Measurements from ENCODE around the gene VMO1. TPM values are rescaled to one million over a fixed set of nuclear protein-coding genes. Genes with fewer than 3 reads are reported as not detected.
A peak's percentile ranks its signal among the peaks of the same experiment; 100 is the strongest.

Gene VMO1
- total and polyA plus RNA-seq, 2 experiments from 2014 or later = 0.93 TPM; not detected in 1

DNA sequence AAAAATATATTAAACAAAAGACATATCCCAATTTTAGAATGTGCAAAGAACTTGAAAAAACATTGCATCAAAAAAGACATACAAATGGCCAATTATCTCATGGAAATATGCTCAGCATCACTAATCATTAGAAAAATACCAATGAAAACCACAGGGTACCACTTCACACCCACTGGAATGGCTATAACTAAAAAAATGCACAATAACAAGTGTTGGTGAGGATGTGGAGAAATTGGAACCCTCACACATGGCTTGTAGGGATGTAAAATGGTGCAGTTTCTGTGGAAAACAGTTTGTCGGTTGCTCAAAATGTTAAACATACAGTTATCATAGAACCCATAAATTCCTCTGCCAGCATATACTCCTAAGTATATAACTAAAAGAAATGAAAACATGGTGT lies 9.0 kb upstream of the VMO1 start:
- peak overlapping the region; percentile 71; the same call in 1 of the 2 replicates for H3K27ac ChIP-seq
- in situ Hi-C loops (cut with MboI) = loop anchor here (10.0 kb wide), 1 partner anchor 90 kb away; no protein-coding TSS in a partner anchor

DNA sequence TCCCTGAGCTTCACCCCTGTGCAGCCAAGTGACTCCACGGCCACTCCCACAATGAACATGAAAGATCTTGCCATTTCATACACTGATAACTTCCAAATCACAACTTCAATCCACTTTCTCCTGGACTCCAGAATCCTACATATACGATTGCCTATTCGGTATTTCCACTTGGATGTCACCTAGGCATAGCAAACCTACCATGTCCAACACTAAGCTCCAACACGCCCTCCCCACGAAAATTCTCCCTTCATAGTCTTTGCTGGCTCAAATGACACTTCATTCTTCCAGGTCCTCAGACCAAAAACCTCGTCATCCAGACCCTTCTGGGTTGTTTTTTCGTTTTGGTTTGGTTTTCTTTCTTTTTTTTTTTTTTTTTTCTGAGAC lies 4.5 kb upstream of the VMO1 start:
- H3K4me1 ChIP-seq (ENCODE audit: insufficient read depth) = peaks cover 14% of the 10 kb centered on the region; the same call in 1 of the 2 replicates
- H2AFZ ChIP-seq = peak overlapping the region; percentile 83
- peak overlapping the region; percentile 84 for H3K4me2 ChIP-seq (ENCODE audit: unreplicated experiment)
- H3K79me2 ChIP-seq (ENCODE audit: insufficient read depth) = no peaks in the 10 kb centered on the region
- in situ Hi-C loops (cut with MboI) = loop anchor here (10.0 kb wide), 1 partner anchor 94 kb away; no protein-coding TSS in a partner anchor
- DNase-seq = no peak
- no peak for TF ChIP-seq EZH2phosphoT487 (IDR thresholded peaks at IDR 0.05; ENCODE audit: insufficient read depth, low read depth)
- TF ChIP-seq EZH2 (IDR thresholded peaks at IDR 0.05; ENCODE audit: insufficient read depth, poor library complexity, severe bottlenecking) = no peak
- H3F3A ChIP-seq (ENCODE audit: insufficient read depth) = peaks cover 15% of the 10 kb centered on the region
- peak overlapping the region; percentile 81 for H3K27ac ChIP-seq
- H3K27me3 ChIP-seq (replicated peaks; ENCODE audit: insufficient read depth) = no peaks in the 10 kb centered on the region
- no peaks in the 10 kb centered on the region for H4K20me1 ChIP-seq (ENCODE audit: insufficient read depth)
- H3K4me3 ChIP-seq = peak overlapping the region; percentile 88
- no peaks in the 10 kb centered on the region for H3K9me3 ChIP-seq (ENCODE audit: low read depth)
- WGBS, 2 experiments (ENCODE audit: low coverage in 1 of 2, low lambda C conversion rate in 2 of 2, missing lambda C conversion rate in 2 of 2) = 37 to 42% methylated on average over 7 of the region's 7 CpGs
- H3K36me3 ChIP-seq (ENCODE audit: low read depth) = no peaks in the 10 kb centered on the region
- peak overlapping the region; percentile 85 for H3K9ac ChIP-seq
- H3K9me2 ChIP-seq (ENCODE audit: insufficient read depth) = no peaks in the 10 kb centered on the region

More for the DNA sequence above, 9.0 kb upstream of the VMO1 start:
- TF ChIP-seq EZH2phosphoT487 (IDR thresholded peaks at IDR 0.05; ENCODE audit: insufficient read depth, low read depth) (no peak), EZH2 (IDR thresholded peaks at IDR 0.05; ENCODE audit: insufficient read depth, poor library complexity, severe bottlenecking) (no peak)
- H3K9me3 ChIP-seq (ENCODE audit: low read depth) = no peaks in the 10 kb centered on the region
- H3K36me3 ChIP-seq (ENCODE audit: low read depth) = 0 out of 2 replicates have a peak, but pooled peaks cover 6% of the 10 kb centered on the region
- no peaks in the 10 kb centered on the region for H3K4me1 ChIP-seq (ENCODE audit: insufficient read depth)
- H4K20me1 ChIP-seq (ENCODE audit: insufficient read depth) = no peaks in the 10 kb centered on the region
- DNase-seq = no peak
- no peaks in the 10 kb centered on the region for H3K27me3 ChIP-seq (replicated peaks; ENCODE audit: insufficient read depth)
- H3K4me2 ChIP-seq (ENCODE audit: unreplicated experiment) = no peak overlapping the region
- H3K79me2 ChIP-seq (ENCODE audit: insufficient read depth) = peaks cover 26% of the 10 kb centered on the region
- H3K9ac ChIP-seq = peak overlapping the region; percentile 86; the same call in 1 of the 2 replicates
- H3K4me3 ChIP-seq = no peak overlapping the region
- H3F3A ChIP-seq (ENCODE audit: insufficient read depth) = peaks cover 3% of the 10 kb centered on the region; the same call in 1 of the 2 replicates
- H2AFZ ChIP-seq = peak overlapping the region; percentile 93
- WGBS, 2 experiments (ENCODE audit: low coverage in 1 of 2, low lambda C conversion rate in 2 of 2, missing lambda C conversion rate in 2 of 2) = 100% methylated on average over 1 of the region's 1 CpG
- no peaks in the 10 kb centered on the region for H3K9me2 ChIP-seq (ENCODE audit: insufficient read depth)

DNA sequence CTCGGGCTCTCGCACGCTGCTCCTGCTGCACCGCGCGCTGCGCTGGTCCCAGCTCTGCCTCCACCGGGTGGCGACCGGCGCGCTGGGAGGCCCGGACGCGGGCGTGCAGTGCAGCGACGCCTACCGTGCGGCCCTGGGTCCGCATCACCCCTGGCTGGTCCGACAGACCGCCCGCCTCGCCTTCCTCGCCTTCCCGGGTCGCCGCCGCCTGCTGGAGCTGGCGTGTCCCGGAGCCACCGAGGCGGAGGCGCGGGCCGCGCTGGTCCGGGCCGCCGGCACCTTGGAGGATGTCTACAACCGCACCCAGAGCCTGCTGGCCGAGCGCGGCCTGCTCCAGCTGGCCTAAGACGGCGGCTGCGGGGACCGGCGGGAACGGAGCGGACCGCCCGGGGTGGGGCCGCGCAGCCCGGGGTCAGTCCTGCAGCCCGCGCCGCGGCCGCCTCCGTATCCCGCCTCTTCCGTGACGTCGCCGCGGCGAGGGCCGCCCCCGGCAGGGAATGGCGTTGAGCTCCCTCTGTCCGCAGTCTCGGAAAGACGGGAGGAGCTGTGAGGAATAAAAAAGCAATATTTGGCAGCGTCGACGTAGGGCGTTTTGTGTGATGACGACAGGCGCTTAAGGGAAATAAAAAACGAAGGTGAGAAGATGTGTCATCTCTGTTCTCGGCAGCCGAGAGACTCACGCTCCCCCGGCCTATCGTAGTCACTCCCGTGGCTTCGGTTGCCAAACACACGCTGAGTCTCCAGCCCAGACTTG lies 4.0 kb upstream of the VMO1 start:
- H3F3A ChIP-seq (ENCODE audit: insufficient read depth) = peaks cover 15% of the 10 kb centered on the region
- H3K4me3 ChIP-seq = peak overlapping the region; percentile 88
- H3K4me1 ChIP-seq (ENCODE audit: insufficient read depth) = peaks cover 19% of the 10 kb centered on the region; the same call in 1 of the 2 replicates
- in situ Hi-C loops (cut with MboI) = loop anchor here (10.0 kb wide), 1 partner anchor 95 kb away; no protein-coding TSS in a partner anchor
- no peaks in the 10 kb centered on the region for H3K79me2 ChIP-seq (ENCODE audit: insufficient read depth)
- H3K9me2 ChIP-seq (ENCODE audit: insufficient read depth) = no peaks in the 10 kb centered on the region
- no peaks in the 10 kb centered on the region for H3K36me3 ChIP-seq (ENCODE audit: low read depth)
- no peaks in the 10 kb centered on the region for H3K9me3 ChIP-seq (ENCODE audit: low read depth)
- no peaks in the 10 kb centered on the region for H4K20me1 ChIP-seq (ENCODE audit: insufficient read depth)
- peak overlapping the region; percentile 84 for H3K4me2 ChIP-seq (ENCODE audit: unreplicated experiment)
- peak overlapping the region; percentile 81 for H3K27ac ChIP-seq
- DNase-seq = peak; percentile 97
- peak overlapping the region; percentile 85 for H3K9ac ChIP-seq
- TF ChIP-seq EZH2phosphoT487 (IDR thresholded peaks at IDR 0.05; ENCODE audit: insufficient read depth, low read depth) (no peak), EZH2 (IDR thresholded peaks at IDR 0.05; ENCODE audit: insufficient read depth, poor library complexity, severe bottlenecking) (no peak)
- WGBS, 2 experiments (ENCODE audit: low coverage in 1 of 2, low lambda C conversion rate in 2 of 2, missing lambda C conversion rate in 2 of 2) = 2% methylated on average over 50 to 73 of the region's 91 CpGs
- H3K27me3 ChIP-seq (replicated peaks; ENCODE audit: insufficient read depth) = no peaks in the 10 kb centered on the region
- peak overlapping the region; percentile 83 for H2AFZ ChIP-seq

DNA sequence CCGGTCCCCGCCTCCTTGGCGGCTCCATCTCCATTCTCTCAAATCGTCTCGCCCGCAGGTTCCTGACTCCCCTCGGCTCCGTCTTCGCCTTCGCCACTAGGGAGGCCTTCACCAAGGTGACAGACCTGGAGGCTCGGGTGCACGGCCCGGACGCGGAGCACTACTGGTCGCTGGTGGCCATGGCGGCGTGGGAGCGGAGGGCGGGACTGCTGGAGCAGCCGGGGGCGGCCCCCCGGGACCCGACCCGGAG lies 3.5 kb upstream of the VMO1 start:
- Histone ChIP-seq H3F3A (ENCODE audit: insufficient read depth) (peaks cover 15% of the 10 kb centered on the region), H3K27ac (peak overlapping the region; percentile 81), H3K4me3 (peak overlapping the region; percentile 88), H3K9me2 (ENCODE audit: insufficient read depth) (no peaks in the 10 kb centered on the region), H2AFZ (peak overlapping the region; percentile 83), H3K9ac (peak overlapping the region; percentile 85), H3K36me3 (ENCODE audit: low read depth) (no peaks in the 10 kb centered on the region), H3K4me2 (ENCODE audit: unreplicated experiment) (peak overlapping the region; percentile 84), H4K20me1 (ENCODE audit: insufficient read depth) (no peaks in the 10 kb centered on the region), H3K4me1 (ENCODE audit: insufficient read depth) (peaks cover 19% of the 10 kb centered on the region; the same call in 1 of the 2 replicates), H3K27me3 (replicated peaks; ENCODE audit: insufficient read depth) (no peaks in the 10 kb centered on the region), H3K79me2 (ENCODE audit: insufficient read depth) (no peaks in the 10 kb centered on the region), H3K9me3 (ENCODE audit: low read depth) (no peaks in the 10 kb centered on the region)
- in situ Hi-C loops (cut with MboI) = no loop called here
- DNase-seq = no peak
- WGBS, 2 experiments (ENCODE audit: low coverage in 1 of 2, low lambda C conversion rate in 2 of 2, missing lambda C conversion rate in 2 of 2) = 1 to 2% methylated on average over 22 to 25 of the region's 25 CpGs
- no peak for TF ChIP-seq EZH2 (IDR thresholded peaks at IDR 0.05; ENCODE audit: insufficient read depth, poor library complexity, severe bottlenecking)
- no peak for TF ChIP-seq EZH2phosphoT487 (IDR thresholded peaks at IDR 0.05; ENCODE audit: insufficient read depth, low read depth)
